HL-60/S4 treated with retinoic acid at 250 ng/mL for 4 days and 3 days (cell line): Measurements from ENCODE around the gene MLPH.

Experiments
- in situ Hi-C: fragments of 300-500 bp; cut with MboI; formaldehyde crosslinking; loops from 2 replicates; pipeline ENCODE4 v1.7.0; 2022; ENCODE audit warnings: low sequenced_read_pairs

MLPH gene

GRCh38 chr2:237475704-237476141, 11.3 kb upstream of the MLPH start:
- in situ Hi-C loops, result no loop called here

- in situ Hi-C loops, result no loop called here
Measured at GRCh38 chr2:237478095-237478494, 9.0 kb upstream of the MLPH start.

GRCh38 chr2:237478979-237479378, 8.1 kb upstream of the MLPH start:
- in situ Hi-C loops, result no loop called here

GRCh38 chr2:237479747-237480146, 7.3 kb upstream of the MLPH start:
- in situ Hi-C loops, result no loop called here

- in situ Hi-C loops, result no loop called here
Measured at GRCh38 chr2:237480556-237480955, 6.5 kb upstream of the MLPH start.

- in situ Hi-C loops, result no loop called here
Measured at GRCh38 chr2:237480988-237481525, 6.0 kb upstream of the MLPH start.

- in situ Hi-C loops, result no loop called here
Measured at GRCh38 chr2:237482485-237482884, 4.6 kb upstream of the MLPH start.

- in situ Hi-C loops, result no loop called here
Measured at GRCh38 chr2:237483018-237483731, 3.9 kb upstream of the MLPH start.

- in situ Hi-C loops, result no loop called here
Measured at GRCh38 chr2:237485304-237485703, 1.7 kb upstream of the MLPH start.

- in situ Hi-C loops, result no loop called here
Measured at GRCh38 chr2:237485844-237486243, 1.2 kb upstream of the MLPH start.

GRCh38 chr2:237486334-237486818, 675 bp upstream of the MLPH start:
- in situ Hi-C loops, result no loop called here

GRCh38 chr2:237487496-237487895, 445 bp downstream of the MLPH start:
- in situ Hi-C loops, result no loop called here

GRCh38 chr2:237488295-237488694, 1.2 kb downstream of the MLPH start:
- in situ Hi-C loops, result no loop called here

- in situ Hi-C loops, result no loop called here
Measured at GRCh38 chr2:237488901-237489860, 2.1 kb downstream of the MLPH start.

GRCh38 chr2:237490009-237490711, 3.1 kb downstream of the MLPH start:
- in situ Hi-C loops, result no loop called here

- in situ Hi-C loops, result no loop called here
Measured at GRCh38 chr2:237490795-237491194, 3.7 kb downstream of the MLPH start.

GRCh38 chr2:237491515-237492118, 4.6 kb downstream of the MLPH start:
- in situ Hi-C loops, result no loop called here

GRCh38 chr2:237492137-237492890, 5.3 kb downstream of the MLPH start:
- in situ Hi-C loops, result no loop called here

GRCh38 chr2:237494066-237494465, 7.0 kb downstream of the MLPH start:
- in situ Hi-C loops, result no loop called here
